ENCODE data around the gene CTNNA2.

- TF ChIP-seq CTCF (IDR thresholded peaks at IDR 0.05) = no peak
- no peak for TF ChIP-seq POLR2AphosphoS5 (IDR thresholded peaks at IDR 0.05; ENCODE audit: insufficient read depth in 1 of 2, low read depth in 1 of 2)
- TF ChIP-seq POLR2A (IDR thresholded peaks at IDR 0.05) = no peak
Observed at GRCh38 chr2:79915455-79915854, 402.6 kb downstream of the CTNNA2 start.

Data from vagina (tissue), 2 donors.